NCI-H345 (cell line): ENCODE measurements around the gene RBM19.
"Not testable (repeated sequence)": the region's sequence is repeated elsewhere in the genome, so short reads cannot be mapped to it uniquely, and the experiment has no call there.

Experiments
- DNase-seq: peaks from one replicate; lab custom pipeline; 2025; lab: John Stamatoyannopoulos, UW

The RBM19 gene

GRCh38 chr12:113905829-113906228 is 60.3 kb downstream of the RBM19 start:
- no peak for DNase-seq

DNA sequence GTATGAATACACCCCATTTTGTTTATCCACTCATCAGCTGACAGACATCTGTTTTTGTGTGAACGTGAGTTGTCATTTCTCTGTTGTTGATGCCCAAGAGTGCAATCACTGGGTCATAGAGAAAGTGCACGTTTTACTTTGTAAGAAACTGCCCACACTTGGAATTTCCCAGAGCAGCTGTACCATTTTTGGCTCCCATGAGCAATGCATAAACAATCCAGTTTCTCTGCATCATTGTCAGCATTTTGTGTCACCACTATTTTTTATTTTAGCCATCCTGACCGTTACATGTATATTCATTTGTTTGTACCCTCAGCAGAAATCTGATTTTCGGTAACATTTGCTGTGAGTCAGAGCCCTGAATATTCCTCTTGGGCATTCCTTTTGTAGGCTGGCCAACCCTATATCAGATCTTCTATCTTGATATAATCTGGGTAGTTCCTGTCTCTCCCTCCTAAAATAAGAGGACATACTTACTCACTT is 62.7 kb downstream of the RBM19 start:
- DNase-seq, result no peak

DNA sequence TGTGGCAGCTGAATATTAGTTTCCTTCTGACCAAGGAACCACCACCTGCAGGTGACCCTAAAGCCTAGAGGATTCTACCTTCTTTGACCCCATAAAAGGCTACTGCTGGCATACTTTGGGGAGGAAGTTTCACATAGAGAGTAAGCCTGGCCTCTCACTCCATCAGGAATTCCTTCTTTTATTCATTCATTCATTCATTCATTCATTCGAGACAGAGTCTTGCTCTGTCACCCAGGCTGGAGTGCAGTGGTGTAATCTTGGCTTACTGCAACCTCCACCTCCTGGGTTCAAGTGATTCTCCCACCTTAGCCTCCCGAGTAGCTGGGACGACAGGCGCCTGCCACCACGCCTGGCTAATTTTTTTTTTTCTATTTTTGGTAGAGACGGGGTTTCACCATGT is 64.8 kb downstream of the RBM19 start:
- not testable (repeated sequence) for DNase-seq

DNA sequence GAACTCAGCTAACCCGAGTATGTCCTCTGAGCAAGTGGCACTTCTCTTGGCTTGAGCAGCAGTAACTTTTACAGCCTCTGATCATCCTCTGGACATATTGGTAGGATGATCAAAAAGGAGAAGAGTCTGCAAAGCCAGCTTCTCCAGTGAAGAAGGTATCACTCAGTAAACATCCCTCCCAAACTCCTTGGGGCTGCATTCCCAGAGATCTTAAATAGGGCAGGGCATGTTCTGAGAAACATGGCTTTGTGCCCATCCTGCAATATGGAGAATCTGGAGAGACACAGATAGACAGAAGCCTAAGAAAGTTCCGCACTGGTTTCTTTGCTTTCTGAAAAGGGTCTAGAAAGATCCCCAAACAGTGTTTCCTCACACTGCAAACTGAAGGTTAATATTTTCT is 65.4 kb downstream of the RBM19 start:
- no peak for DNase-seq

GRCh38 chr12:113899561-113900471 is 66.3 kb downstream of the RBM19 start:
- peak; percentile 81 for DNase-seq

GRCh38 chr12:113899042-113899560 is 67.0 kb downstream of the RBM19 start:
- DNase-seq, result no peak

DNA sequence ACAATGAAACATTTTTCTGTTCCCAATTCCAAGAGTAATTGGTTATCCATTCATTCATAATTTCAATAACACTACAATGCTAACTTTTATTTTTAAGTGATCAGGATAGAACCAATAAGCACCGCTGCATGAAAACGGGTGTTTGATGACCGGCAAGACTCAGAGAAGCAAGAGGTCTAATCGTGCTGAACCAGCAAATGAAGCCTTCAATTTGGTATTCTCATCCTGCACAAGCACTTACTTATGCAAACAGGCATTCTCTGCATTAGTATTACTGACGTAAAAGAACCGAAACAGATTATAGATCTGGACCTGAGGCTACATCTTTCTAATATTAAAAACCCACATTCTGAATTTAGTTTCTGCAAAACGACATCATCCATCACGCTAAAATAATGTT is 67.7 kb downstream of the RBM19 start:
- DNase-seq, result no peak

- no peak for DNase-seq
Observed at GRCh38 chr12:113897406-113897805, 68.7 kb downstream of the RBM19 start.

DNA sequence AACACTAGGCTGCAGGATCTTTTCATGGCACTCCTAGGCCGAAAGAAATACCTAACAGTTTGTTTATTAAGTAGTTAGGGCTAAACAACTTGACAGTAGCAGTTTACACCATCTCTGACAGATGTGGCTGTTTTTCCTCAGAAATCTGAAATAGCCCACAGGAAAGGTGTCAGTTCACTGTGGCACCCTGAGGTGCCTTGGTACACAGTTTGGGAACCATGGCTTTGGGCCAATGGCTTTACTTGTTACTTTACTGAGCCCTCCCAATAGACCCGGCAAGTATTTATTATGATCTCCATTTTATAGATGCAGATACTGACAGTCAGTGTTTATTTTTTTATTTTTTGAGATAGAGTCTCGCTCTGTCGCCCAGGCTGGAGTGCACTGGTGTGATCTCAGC is 69.3 kb downstream of the RBM19 start:
- no peak for DNase-seq

GRCh38 chr12:113896194-113896593 is 69.9 kb downstream of the RBM19 start:
- DNase-seq, result no peak

- DNase-seq, result no peak
Observed at GRCh38 chr12:113895176-113895575, 70.9 kb downstream of the RBM19 start.

DNA sequence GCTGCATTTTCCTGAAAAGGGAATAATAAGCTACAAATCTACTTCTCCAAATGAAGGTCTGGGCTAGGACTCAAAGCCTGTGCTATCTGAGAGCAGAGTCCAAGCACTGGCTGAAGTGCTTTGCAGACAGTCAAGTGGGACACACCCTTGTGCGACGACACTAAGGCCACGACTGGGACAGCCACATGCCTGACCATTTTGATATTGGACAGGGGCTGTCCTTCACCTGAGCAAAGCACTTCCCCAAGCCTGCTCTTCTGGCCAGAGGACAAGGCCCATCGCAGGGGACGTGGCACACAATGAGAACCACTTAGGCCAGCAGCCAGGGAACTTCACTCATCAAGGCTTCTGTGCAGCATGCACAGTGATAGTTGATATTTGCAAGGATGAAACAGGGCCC is 71.4 kb downstream of the RBM19 start:
- DNase-seq, result no peak

DNA sequence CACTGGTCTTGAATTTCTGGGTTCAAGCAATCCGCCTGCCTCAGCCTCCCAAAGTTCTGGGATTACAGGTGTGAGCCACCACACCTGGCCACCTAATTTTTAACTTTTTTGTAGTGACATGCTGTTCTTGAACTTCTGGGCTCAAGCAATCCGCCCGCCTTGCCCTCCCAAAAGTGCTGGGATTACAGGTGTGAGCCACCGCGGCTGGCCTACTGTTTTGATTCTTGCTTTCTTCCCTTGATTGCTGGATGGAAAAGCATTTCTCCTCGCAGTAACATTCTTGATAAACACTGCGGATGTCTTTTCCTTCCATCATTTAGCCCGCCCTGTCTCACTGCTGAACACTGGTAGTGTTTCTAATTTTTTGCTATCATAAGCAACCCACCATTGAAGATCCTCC is 72.9 kb downstream of the RBM19 start:
- DNase-seq, result no peak

- DNase-seq, result no peak
Observed at GRCh38 chr12:113892556-113892955, 73.6 kb downstream of the RBM19 start.

DNA sequence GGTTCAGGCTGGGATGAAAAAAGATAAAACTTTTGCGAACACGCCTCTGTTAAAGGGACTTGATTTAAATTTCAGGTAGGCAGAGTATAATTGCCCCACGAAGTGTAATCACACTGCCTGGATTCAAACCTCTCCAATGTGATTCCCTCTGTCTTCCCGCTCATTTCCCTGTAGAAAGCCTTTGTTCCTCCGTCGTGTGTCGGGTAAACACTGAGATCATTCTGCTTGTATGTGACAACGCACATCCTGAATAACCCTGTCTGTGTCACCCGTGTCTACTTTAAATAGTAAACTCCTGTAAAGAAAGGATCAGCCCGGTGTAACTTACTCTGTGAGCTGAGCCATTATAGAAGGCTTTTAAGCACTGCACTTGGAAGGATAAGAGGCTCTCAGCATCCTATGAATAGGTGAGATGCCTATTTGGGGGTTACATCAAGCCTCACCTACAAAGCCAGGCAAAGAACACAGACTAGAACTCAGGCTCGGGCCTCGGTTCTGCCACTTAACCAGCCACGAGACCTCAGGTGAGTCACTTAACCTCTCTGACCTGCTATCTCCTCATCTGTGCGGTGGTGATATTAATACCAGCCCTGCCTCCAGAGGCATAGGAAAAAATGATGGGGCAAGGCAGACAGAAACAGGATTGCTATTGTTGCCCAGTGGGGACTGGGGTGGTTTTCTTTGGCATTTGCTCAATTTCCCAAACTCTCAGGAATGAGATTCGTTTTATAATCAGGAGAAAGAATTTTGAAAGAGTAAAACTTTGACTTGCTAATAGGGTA is 74.2 kb downstream of the RBM19 start:
- peak; percentile 84 for DNase-seq

DNA sequence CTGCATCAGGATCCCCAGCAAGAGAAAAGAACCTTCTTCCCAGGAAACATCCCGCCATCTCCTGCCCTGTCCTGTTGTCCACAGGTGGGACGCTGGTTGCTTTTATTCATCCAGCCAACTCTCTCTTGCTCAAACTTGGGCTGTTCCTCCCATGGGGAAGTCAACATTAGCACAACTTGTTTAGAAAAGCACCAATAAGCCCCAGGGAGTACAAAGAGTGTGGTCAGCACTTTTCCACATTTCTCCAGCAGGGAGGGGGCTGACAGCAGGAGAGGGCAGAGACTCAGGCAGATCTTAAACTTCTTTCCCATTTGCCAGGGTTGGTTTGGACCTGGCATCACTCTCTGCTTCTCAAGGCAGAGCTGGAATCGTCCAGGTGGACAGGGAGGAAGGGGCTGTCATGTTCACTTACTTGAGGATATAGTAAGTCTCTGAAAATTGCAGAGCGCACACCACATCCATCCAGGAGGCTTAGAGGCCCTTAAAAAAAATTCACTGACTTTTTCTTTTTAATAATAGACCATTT is 74.9 kb downstream of the RBM19 start:
- no peak for DNase-seq

DNA sequence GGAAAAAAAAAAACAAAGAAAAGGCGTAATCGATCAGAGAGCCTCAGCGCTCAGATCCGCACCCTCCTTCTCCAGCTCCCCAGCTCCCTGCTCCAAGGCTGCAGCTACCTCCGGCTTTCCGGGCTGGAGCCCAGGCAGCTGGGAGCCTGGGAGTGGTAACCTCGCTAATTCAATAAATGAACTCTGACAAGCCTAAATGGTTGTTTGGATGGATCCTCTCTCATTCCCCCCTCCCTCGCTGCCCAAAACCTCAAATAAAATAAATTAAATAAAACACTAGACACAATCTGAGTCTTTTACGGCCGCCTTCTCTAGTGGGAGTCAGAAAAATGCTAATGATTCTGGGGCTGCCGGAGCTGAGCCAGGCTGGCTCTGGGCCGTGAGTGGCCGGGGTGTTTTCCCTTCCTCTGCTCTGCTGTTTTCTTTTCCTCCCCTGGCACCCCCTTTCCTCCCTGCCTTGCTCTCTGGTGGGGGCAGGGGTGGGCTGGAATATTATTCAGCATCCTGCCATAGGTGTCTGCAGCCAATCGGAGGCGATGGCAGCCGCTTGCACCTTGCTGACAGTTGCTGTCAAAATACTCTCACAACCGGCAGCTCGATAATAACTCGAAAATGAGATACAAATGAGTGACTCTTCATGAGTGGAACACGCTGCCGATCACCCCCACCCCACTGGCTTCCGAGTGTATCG is 76.1 kb downstream of the RBM19 start:
- no peak for DNase-seq

DNA sequence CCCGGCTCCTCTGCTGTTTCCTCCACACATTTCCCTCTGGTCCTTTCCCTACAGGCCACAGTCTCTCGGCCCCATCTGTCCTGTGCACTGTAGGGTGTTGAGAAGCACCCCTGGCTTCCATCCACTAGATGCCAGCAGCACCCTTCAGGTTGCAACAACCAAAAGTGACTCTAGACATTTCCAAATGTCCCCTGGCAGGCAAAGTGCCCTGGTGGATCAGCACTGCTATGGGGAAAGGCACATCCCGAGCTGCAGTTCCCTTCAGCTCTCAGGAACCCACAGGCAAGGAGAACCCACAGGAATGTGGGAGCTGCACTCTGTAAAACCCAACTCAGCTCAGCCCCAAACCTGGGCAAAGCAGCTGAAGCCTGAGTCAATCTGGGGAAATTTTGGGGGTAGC is 77.0 kb downstream of the RBM19 start:
- DNase-seq, result no peak

GRCh38 chr12:113888435-113888834 is 77.7 kb downstream of the RBM19 start:
- no peak for DNase-seq

DNA sequence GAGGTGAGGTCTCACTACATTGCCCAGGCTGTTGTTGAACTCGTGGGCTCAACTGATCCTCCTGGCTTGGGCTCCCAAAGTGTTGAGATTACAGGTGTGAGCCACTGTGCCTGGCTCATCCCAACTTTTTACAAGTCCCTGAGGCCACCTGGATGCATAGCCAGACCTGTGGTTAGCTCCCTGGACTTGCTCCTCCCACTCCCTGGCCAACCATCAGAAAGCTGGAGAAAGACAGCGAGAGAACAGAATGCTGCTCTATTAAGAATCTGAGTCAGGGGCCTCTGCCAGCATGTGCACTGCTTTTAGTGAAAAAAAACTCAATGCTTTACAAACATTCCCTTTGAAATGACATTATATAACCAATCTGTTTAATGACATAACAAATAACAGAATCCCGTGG is 78.2 kb downstream of the RBM19 start:
- DNase-seq, result no peak

DNA sequence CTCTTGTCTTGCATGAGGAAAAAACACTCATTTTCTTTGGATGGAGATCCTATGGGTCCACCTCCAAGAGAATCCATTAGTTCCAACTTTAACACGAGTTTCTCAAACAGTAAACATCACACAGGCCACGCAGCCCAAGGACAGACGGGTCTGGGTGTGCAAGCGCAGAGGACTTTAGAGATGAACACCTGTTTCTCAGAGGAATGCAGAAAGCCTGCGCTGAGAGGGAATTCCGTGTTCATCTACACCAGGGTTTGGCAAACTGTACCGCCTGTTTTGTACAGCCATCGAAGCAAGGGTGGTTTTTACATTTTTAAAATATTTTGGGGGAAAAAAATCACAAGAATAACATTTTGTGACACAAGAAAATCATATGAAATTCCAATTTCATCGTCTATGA is 79.4 kb downstream of the RBM19 start:
- no peak for DNase-seq

- DNase-seq, result no peak
Observed at GRCh38 chr12:113884392-113884791, 81.7 kb downstream of the RBM19 start.
